ENCODE results near the gene GPC6.

GPC6 gene

DNA sequence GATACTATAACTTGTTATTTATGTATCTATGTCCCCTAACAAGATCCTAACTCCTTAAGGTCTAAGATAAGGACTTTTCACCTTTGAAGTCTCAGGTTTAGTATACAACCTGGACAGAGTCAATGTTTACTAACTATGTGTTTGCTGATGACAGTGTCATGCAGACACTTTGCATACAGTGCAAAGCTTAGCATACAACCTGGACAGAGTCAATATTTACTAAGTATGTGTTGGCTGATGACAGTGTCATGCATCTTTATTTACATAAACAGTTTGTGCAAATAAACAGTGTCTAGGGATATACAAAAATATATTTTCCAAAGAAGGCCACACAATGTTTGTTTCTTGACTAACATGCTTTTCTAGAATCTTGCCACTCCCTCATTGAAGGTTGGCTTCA is 1218.2 kb downstream of the GPC6 start:
- H3K4me3 ChIP-seq (ENCODE audit: low read depth, low read length): no peak overlapping the region
- TF ChIP-seq, protein P1, sequence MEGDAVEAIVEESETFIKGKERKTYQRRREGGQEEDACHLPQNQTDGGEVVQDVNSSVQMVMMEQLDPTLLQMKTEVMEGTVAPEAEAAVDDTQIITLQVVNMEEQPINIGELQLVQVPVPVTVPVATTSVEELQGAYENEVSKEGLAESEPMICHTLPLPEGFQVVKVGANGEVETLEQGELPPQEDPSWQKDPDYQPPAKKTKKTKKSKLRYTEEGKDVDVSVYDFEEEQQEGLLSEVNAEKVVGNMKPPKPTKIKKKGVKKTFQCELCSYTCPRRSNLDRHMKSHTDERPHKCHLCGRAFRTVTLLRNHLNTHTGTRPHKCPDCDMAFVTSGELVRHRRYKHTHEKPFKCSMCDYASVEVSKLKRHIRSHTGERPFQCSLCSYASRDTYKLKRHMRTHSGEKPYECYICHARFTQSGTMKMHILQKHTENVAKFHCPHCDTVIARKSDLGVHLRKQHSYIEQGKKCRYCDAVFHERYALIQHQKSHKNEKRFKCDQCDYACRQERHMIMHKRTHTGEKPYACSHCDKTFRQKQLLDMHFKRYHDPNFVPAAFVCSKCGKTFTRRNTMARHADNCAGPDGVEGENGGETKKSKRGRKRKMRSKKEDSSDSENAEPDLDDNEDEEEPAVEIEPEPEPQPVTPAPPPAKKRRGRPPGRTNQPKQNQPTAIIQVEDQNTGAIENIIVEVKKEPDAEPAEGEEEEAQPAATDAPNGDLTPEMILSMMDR (IDR thresholded peaks at IDR 0.05; ENCODE audit: low read depth, low read length): no peak

GRCh38 chr13:94454334-94454733 is 1227.7 kb downstream of the GPC6 start:
- TF ChIP-seq, protein P1 (IDR thresholded peaks at IDR 0.05; ENCODE audit: low read depth, low read length): no peak
- no peak overlapping the region for H3K4me3 ChIP-seq (ENCODE audit: low read depth, low read length)

GRCh38 chr13:94454906-94455305 is 1228.3 kb downstream of the GPC6 start:
- TF ChIP-seq, protein P1 (IDR thresholded peaks at IDR 0.05; ENCODE audit: low read depth, low read length): no peak
- H3K4me3 ChIP-seq (ENCODE audit: low read depth, low read length): no peak overlapping the region

DNA sequence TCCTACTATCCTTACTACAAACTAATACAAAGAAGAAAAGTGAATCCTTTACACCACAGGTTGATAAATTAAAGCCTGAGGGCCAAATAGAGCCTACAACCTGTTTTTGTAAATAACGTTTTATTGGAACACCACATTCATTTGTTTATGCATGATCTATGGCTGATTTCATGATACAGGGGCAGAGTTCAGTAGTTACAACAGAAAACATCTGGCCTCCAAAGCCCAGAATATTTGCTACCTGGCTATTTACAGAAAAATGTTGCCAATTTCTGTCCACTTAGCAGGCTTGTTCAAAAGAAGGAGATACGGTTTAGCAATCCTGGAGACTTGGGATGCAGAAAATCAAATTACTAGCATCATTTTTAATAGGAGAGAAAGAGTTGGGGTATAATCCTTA is 1228.8 kb downstream of the GPC6 start:
- TF ChIP-seq, protein P1 (IDR thresholded peaks at IDR 0.05; ENCODE audit: low read depth, low read length): no peak
- no peak overlapping the region for H3K4me3 ChIP-seq (ENCODE audit: low read depth, low read length)

Data from WI38 (cell line).